Measurements from ENCODE around the gene MGAT4D.
"Not testable (repeated sequence)": the region's sequence is repeated elsewhere in the genome, so short reads cannot be mapped to it uniquely, and the experiment has no call there.

MGAT4D gene

DNA sequence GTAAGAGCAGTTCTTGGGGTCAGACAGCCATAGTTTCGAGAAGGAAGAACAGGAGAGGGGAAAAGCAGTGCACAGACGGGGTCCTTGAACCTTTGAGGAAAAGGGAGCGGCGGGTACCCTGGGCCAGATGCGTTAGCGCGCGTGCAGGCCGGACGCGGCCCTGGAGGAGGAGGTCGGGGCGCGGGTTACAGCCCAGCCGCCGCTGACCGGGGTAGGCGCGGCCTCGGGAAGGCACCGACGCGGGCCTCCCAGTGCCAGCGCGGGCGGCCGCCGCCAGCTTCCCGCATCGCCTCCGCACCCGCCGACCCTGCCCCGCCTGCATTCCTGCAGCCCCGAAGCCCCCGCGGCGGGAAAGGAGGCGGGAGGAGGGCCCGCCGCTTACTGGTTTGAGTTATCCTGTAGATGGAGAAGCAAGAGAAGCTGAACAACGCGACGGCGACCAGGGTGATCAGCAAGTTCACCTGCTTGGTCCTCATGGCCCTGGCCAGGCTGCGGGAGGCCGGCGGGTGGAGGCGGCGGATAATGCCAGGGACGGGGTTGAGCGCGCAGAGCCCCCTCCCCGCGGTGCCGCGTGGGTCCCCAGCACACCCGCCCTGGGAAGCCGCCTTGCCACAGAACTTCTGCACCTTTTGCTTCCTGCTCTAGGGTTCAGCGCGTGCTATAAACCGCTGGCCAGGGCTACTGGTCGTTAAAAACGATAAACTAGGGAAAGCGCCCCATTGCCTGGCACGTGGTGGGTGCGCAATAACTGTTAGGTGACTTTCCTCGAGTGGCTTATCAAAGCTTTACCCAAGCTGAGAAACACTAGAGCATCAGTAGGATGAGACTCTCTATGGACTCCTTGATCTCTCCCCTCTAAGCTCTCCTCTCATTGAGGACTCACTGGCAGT, at the start of gene MGAT4D:
TSS of gene MGAT4D (minus strand) at position 547 of the 890 bp plus-strand sequence. CDS start at position 476, 71 bp downstream.
- DNase-seq (ENCODE audit: low spot score): no peak

DNA sequence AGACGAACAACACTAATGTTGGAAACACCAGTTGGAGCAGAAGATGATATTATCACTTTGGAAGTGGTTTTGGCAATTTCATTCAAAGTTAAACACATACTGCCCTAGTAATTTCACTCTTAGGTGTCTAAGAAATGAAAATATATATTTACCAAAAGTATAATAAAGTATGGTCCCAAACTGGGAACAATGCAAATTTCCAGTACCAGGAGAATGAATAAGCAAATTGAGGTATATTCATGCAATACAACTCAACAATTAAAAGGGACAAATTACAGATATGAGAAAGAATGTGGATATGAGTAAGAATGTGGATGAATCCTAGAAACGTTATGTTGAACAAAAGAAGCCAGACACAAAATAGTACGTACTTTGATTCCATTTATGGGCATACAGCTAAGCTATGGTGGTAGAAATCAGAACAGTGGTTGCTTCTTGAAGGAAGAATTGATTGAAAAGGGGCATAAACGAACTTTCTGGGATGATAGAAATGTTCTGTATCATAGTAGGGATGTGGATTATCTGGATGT, 35.9 kb upstream of the MGAT4D start:
- no peak for DNase-seq (ENCODE audit: low spot score)

GRCh38 chr4:140529434-140529833, 31.3 kb upstream of the MGAT4D start:
- DNase-seq (ENCODE audit: low spot score): no peak

GRCh38 chr4:140523857-140524742, 26.0 kb upstream of the MGAT4D start, which contains the start of gene ELMOD2:
ELMOD2 (plus strand) TSS chr4:140524168; CDS start chr4:140525429, 1,261 bp downstream.
- DNase-seq (ENCODE audit: low spot score): peak; percentile 99

GRCh38 chr4:140523370-140523856, 25.3 kb upstream of the MGAT4D start:
- no peak for DNase-seq (ENCODE audit: low spot score)

- no peak for DNase-seq (ENCODE audit: low spot score)
Observed at GRCh38 chr4:140515423-140515822, 17.3 kb upstream of the MGAT4D start.

- DNase-seq (ENCODE audit: low spot score): not testable (repeated sequence)
Observed at GRCh38 chr4:140513765-140514164, 15.7 kb upstream of the MGAT4D start.

DNA sequence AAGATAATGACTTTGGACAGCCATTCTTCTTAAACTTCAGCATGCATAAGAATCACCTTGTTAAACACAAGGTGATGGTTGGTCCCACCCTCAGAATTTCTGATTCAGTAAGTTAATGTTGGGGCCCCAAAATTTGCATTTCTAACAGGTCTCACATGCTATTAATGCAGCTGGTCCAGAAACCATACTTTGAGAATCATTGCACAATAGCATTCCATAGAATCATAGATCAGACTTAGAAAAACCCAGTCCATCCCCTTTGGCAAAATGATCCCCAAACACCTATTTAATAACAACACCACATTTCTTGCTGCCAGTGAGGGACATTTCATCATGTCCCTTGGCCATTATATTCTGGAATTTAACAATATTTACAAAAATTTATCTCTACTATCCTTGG, 6.2 kb upstream of the MGAT4D start:
- DNase-seq (ENCODE audit: low spot score): no peak

DNA sequence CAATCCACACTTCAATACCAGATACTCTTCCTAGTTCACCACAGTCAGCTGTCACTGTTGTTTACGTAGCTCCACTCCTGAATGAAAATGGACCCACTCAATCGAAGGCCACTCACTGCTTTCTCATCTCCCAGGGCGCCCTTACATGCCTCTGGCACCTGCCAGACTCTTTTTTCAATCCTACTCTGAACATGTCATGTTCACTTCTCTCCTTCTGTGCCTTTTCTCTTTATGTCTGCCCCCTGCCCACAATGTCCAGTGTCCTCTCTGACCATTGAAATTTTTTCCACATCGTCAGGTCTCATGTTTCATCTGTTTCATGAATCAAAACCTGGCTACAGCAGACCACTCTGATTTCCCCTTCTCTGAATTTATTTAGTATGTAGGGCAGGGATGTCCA, 1.3 kb upstream of the MGAT4D start:
- no peak for DNase-seq (ENCODE audit: low spot score)

GRCh38 chr4:140497405-140497746, 717 bp downstream of the MGAT4D start:
- no peak for DNase-seq (ENCODE audit: low spot score)

- DNase-seq (ENCODE audit: low spot score): no peak
Observed at GRCh38 chr4:140485939-140486338, 12.2 kb downstream of the MGAT4D start.

DNA sequence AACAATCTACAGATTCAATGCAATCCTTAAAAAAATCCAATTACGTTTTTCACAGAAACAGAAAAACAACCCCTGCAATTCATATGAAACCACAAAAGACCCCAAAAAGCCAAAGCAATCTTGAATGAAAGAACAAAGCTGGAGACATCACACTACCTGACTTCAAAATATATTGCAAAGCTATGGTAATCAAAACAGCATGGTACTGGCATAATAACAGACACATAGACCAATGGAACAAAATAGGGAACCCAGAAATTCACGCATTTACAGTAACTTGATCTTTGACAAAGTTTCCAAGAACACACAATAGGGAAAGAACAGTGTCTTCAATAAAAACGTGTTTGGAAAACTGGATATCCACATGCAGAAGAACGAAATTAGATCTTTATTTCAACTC, 14.6 kb downstream of the MGAT4D start:
- DNase-seq (ENCODE audit: low spot score): no peak

DNA sequence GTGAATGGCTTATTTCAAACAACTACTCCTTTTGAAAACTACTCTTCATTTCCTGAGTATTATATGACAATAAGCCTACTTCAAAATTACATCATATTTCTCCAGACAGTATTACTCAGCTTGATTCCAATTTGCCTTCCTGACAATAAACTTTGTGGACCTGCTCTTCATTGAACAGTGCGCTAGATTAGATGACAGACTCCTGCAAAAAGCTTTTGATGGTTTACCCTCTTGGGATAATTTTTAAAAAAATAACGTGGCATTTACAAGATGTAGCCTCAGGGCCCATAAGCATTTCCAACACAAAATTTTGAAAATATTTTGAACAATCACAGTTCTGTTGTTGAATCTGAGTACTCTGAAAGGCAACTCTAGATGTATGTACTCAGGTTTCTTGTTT, 25.9 kb downstream of the MGAT4D start:
- DNase-seq (ENCODE audit: low spot score): no peak

GRCh38 chr4:140469791-140470733, 28.0 kb downstream of the MGAT4D start:
- no peak for DNase-seq (ENCODE audit: low spot score)

GRCh38 chr4:140466146-140466545, 31.9 kb downstream of the MGAT4D start:
- no peak for DNase-seq (ENCODE audit: low spot score)

- DNase-seq (ENCODE audit: low spot score): no peak
Observed at GRCh38 chr4:140463614-140464013, 34.5 kb downstream of the MGAT4D start.

- no peak for DNase-seq (ENCODE audit: low spot score)
Observed at GRCh38 chr4:140463182-140463581, 34.9 kb downstream of the MGAT4D start.

DNA sequence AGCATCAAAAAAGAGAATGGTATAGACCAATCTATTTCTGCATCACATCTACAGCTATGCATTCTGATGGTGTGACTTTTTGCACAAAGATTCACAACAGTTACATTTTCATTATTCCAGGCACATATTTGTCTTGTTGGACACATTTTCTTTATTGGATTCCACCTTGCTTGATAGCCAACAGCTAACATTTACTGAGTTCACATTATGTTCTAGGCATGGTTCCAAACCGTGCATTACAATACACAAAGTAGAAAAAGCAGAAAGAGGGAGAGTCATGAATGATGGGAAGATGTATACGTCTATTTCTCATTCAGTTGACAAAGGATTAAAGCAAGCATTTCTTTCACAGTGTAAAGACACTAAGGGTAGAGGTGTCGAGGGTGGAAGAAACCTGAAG, 47.7 kb downstream of the MGAT4D start:
- no peak for DNase-seq (ENCODE audit: low spot score)

GRCh38 chr4:140448830-140449229, 49.3 kb downstream of the MGAT4D start:
- no peak for DNase-seq (ENCODE audit: low spot score)

- DNase-seq (ENCODE audit: low spot score): no peak
Observed at GRCh38 chr4:140448162-140448561, 49.9 kb downstream of the MGAT4D start.

- DNase-seq (ENCODE audit: low spot score): not testable (repeated sequence)
Observed at GRCh38 chr4:140444347-140444746, 53.7 kb downstream of the MGAT4D start.

All from cerebellar cortex (tissue), 1 donor.